ENCODE results near the gene PATJ.

DNA sequence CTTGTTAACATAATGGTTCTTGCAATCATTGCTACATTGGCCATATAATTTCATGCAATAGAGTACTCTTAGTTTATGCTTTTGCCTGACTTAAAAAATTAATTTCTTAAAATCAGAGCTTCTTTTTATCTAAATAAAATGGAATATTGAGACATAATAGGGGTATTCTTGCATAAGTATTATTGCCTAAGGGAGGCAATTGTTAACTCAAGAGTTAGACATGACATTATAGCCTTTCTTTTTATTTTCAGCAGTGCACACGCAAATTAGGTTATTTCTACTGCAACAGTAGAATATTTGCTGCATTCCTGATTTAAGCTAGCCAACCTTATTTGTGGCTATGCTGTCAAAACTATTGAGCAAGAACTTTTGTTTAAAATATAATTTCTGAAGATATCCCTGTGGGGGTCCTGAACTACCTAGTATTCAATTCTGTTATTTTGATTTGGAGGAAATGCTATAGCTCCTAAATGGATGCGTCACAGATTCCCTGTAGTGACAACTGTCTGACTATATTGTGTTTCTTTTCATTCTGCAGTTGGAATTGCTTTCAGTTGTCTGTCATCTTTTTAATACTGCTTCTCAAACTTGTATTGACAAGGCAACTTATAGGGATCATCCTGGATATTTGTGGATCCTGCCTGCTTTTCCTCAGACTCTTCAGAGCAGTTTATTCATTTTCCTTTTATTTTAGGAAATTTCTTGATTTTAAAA lies 211.0 kb downstream of the PATJ start:
- TF ChIP-seq ARNTL (CRISPR knock-in tag; IDR thresholded peaks at IDR 0.05; ENCODE audit: borderline replicate concordance, low read depth): no peak
- no peak for TF ChIP-seq ZC3H10 (CRISPR knock-in tag; IDR thresholded peaks at IDR 0.05)
- TF ChIP-seq ZNF565 (CRISPR knock-in tag; conservative IDR thresholded peaks at IDR 0.05; ENCODE audit: low read depth): no peak
- no peak for TF ChIP-seq ZNF70 (CRISPR knock-in tag; IDR thresholded peaks at IDR 0.05)
- TF ChIP-seq, protein P1, sequence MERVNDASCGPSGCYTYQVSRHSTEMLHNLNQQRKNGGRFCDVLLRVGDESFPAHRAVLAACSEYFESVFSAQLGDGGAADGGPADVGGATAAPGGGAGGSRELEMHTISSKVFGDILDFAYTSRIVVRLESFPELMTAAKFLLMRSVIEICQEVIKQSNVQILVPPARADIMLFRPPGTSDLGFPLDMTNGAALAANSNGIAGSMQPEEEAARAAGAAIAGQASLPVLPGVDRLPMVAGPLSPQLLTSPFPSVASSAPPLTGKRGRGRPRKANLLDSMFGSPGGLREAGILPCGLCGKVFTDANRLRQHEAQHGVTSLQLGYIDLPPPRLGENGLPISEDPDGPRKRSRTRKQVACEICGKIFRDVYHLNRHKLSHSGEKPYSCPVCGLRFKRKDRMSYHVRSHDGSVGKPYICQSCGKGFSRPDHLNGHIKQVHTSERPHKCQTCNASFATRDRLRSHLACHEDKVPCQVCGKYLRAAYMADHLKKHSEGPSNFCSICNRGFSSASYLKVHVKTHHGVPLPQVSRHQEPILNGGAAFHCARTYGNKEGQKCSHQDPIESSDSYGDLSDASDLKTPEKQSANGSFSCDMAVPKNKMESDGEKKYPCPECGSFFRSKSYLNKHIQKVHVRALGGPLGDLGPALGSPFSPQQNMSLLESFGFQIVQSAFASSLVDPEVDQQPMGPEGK (CRISPR knock-in tag; IDR thresholded peaks at IDR 0.05; ENCODE audit: borderline replicate concordance): no peak
- no peak for TF ChIP-seq TCF4 (CRISPR knock-in tag; IDR thresholded peaks at IDR 0.05; ENCODE audit: borderline replicate concordance)
- no peak for TF ChIP-seq RARB (CRISPR knock-in tag; IDR thresholded peaks at IDR 0.05)
- TF ChIP-seq BACH2 (CRISPR knock-in tag; IDR thresholded peaks at IDR 0.05; ENCODE audit: borderline replicate concordance): no peak
- TF ChIP-seq, protein P2, sequence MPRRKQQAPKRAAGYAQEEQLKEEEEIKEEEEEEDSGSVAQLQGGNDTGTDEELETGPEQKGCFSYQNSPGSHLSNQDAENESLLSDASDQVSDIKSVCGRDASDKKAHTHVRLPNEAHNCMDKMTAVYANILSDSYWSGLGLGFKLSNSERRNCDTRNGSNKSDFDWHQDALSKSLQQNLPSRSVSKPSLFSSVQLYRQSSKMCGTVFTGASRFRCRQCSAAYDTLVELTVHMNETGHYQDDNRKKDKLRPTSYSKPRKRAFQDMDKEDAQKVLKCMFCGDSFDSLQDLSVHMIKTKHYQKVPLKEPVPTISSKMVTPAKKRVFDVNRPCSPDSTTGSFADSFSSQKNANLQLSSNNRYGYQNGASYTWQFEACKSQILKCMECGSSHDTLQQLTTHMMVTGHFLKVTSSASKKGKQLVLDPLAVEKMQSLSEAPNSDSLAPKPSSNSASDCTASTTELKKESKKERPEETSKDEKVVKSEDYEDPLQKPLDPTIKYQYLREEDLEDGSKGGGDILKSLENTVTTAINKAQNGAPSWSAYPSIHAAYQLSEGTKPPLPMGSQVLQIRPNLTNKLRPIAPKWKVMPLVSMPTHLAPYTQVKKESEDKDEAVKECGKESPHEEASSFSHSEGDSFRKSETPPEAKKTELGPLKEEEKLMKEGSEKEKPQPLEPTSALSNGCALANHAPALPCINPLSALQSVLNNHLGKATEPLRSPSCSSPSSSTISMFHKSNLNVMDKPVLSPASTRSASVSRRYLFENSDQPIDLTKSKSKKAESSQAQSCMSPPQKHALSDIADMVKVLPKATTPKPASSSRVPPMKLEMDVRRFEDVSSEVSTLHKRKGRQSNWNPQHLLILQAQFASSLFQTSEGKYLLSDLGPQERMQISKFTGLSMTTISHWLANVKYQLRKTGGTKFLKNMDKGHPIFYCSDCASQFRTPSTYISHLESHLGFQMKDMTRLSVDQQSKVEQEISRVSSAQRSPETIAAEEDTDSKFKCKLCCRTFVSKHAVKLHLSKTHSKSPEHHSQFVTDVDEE (CRISPR knock-in tag; IDR thresholded peaks at IDR 0.05): no peak
- TF ChIP-seq, protein P3, sequence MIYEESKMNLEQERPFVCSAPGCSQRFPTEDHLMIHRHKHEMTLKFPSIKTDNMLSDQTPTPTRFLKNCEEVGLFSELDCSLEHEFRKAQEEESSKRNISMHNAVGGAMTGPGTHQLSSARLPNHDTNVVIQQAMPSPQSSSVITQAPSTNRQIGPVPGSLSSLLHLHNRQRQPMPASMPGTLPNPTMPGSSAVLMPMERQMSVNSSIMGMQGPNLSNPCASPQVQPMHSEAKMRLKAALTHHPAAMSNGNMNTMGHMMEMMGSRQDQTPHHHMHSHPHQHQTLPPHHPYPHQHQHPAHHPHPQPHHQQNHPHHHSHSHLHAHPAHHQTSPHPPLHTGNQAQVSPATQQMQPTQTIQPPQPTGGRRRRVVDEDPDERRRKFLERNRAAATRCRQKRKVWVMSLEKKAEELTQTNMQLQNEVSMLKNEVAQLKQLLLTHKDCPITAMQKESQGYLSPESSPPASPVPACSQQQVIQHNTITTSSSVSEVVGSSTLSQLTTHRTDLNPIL (CRISPR knock-in tag; IDR thresholded peaks at IDR 0.05; ENCODE audit: low read depth): no peak
